Lung (tissue), 16 donors: ENCODE data around the gene SLCO3A1. TPM values are rescaled to one million over a fixed set of nuclear protein-coding genes. Genes with fewer than 3 reads are reported as not detected.

Source experiments
- ATAC-seq: fragments of 200-7000 bp; cut with Tn5 transposase; one replicate; pipeline ENCODE4 v1.9.1; 2020; ENCODE audit warnings: moderate number of reproducible peaks; ENCODE audit not compliant: insufficient read depth, low FRiP score
- DNase-seq, 3 donors: peaks; one replicate each; pipeline ENCODE4 v3.0.0-alpha.2; 2013 to 2017
- H3K27ac ChIP-seq, 2 donors: one replicate each; pipeline ENCODE4 v1.5.1; 2013; ENCODE audit warnings: mild to moderate bottlenecking in 2 of 2, moderate library complexity in 2 of 2, control low read depth in 1 of 2, inconsistent platforms in 1 of 2, low read depth in 1 of 2, low read length in 1 of 2
- H3K27me3 ChIP-seq, 3 donors: one replicate each; pipeline ENCODE4 v1.5.1; 2013; ENCODE audit warnings: low read length in 2 of 3; ENCODE audit not compliant: control insufficient read depth in 3 of 3, insufficient read depth in 3 of 3
- H3K36me3 ChIP-seq, 4 donors: one replicate each; pipeline ENCODE4 v1.5.1; 2013; ENCODE audit warnings: low read length in 4 of 4, mild to moderate bottlenecking in 1 of 4, moderate library complexity in 1 of 4; ENCODE audit not compliant: control insufficient read depth in 4 of 4, insufficient read depth in 4 of 4
- H3K4me1 ChIP-seq, 5 donors: one replicate each; pipeline ENCODE4 v1.5.1; 2013; ENCODE audit warnings: low read length in 5 of 5, mild to moderate bottlenecking in 2 of 5, moderate library complexity in 1 of 5; ENCODE audit not compliant: control insufficient read depth in 5 of 5, insufficient read depth in 5 of 5
- H3K4me3 ChIP-seq: one replicate; pipeline ENCODE4 v1.5.1; 2013; ENCODE audit warnings: mild to moderate bottlenecking, control low read depth, moderate library complexity
- H3K9ac ChIP-seq, 2 donors: one replicate each; pipeline ENCODE4 v1.5.1; 2013; ENCODE audit warnings: low read length in 2 of 2, control low read depth in 1 of 2; ENCODE audit not compliant: insufficient read depth in 1 of 2
- H3K9me3 ChIP-seq, 4 donors: one replicate each; pipeline ENCODE4 v1.5.1; 2013; ENCODE audit warnings: low read length in 3 of 4, mild to moderate bottlenecking in 1 of 4, moderate library complexity in 1 of 4; ENCODE audit not compliant: control insufficient read depth in 4 of 4, insufficient read depth in 3 of 4
- WGBS, 2 donors: extraction: QIAGEN DNeasy Blood & Tissue Kit; methylation state at CpG; one replicate each; pipeline ENCODE4 v1.1.7; 2013; 5-methylcytosine and 5-hydroxymethylcytosine counted together
- long read RNA-seq, 5 donors: transcript quantifications; one replicate each; lab custom pipeline, GENCODE V29; 2026
- polyA plus RNA-seq, 2 donors: library from polyadenylated mRNA; stranded (reverse); fragments of 200-250 nt; gene quantifications; one replicate each; pipeline ENCODE4 v1.2.1, GENCODE V29; 2013
- total RNA-seq, 2 donors: library from RNA; depleted of rRNA in 1 of 2; stranded (reverse); fragments of >200 nt in 1 of 2; gene quantifications; one replicate each; pipeline ENCODE4 v1.2.1, GENCODE V29; 2014 to 2021
- TF ChIP-seq, protein P1 (sequence below): IDR thresholded peaks from 2 replicates; pipeline ENCODE4 v1.5.1; 2012; ENCODE audit warnings: mild to moderate bottlenecking; ENCODE audit errors: control extremely low read depth, extremely low read depth
- donor health status: control.
- donor health status: control.
- donor health status: Bipolar disorder and iron deficiency.
- donor health status: healthy.
- donor health status: DM: yes; HTN: yes; CAD: no.

The SLCO3A1 gene
- total RNA-seq (10 to 100 TPM; 20.5 to 56.3 TPM), polyA plus RNA-seq (10 to 100 TPM; 26.0 to 41.0 TPM)
- long read RNA-seq, donor 1, full-length matches to known transcripts = 6 of 6 reads
- long read RNA-seq, donor 1, partial matches to known transcripts = 0 of 6 reads
- long read RNA-seq, donor 1, other reads (novel, unspliced or antisense) = 0 of 6 reads
- long read RNA-seq, donor 2, partial matches to known transcripts = 0 of 1 reads
- long read RNA-seq, donor 2, other reads (novel, unspliced or antisense) = 0 of 1 reads
- long read RNA-seq, donor 3, partial matches to known transcripts = 0 of 3 reads
- long read RNA-seq, donor 3, other reads (novel, unspliced or antisense) = 0 of 3 reads
- long read RNA-seq, donor 4 = 0 reads
- long read RNA-seq, donor 5, full-length matches to known transcripts = 3 of 3 reads
- long read RNA-seq, donor 5, partial matches to known transcripts = 0 of 3 reads
- long read RNA-seq, donor 5, other reads (novel, unspliced or antisense) = 0 of 3 reads

GRCh38 chr15:91853511-91853947 lies at the start of gene SLCO3A1:
SLCO3A1 (plus strand) TSS chr15:91853708.
- ATAC-seq = peak; percentile 43
- peaks cover 4 to 15% (median 10%) of the 10 kb centered on the region in 5 donors for H3K4me1 ChIP-seq

GRCh38 chr15:91807122-91807521 lies 46.4 kb upstream of the SLCO3A1 start:
- no peaks in the 10 kb centered on the region for H3K27me3 ChIP-seq
- WGBS, 2 donors = 73 to 87% methylated on average over 6 of the region's 6 CpGs
- ATAC-seq = no peak

More at GRCh38 chr15:91853511-91853947, at the start of gene SLCO3A1:
- H3K36me3 ChIP-seq = peaks cover 0 to 1% (median 0%) of the 10 kb centered on the region in 4 donors
- DNase-seq = peak in 2 of 3 donors; percentile 69 to 73
- H3K27ac ChIP-seq = peak within 1 kb of the TSS; percentile 96 to 99
- 1 to 2% methylated on average over 19 to 66 of the region's 67 CpGs for WGBS, 2 donors
- peak within 1 kb of the TSS in 1 of 2 donors; percentile 79 for H3K9ac ChIP-seq
- peak within 1 kb of the TSS; percentile 88 for H3K4me3 ChIP-seq
- H3K9me3 ChIP-seq = no peaks in the 10 kb centered on the region
- no peaks in the 10 kb centered on the region for H3K27me3 ChIP-seq
- TF ChIP-seq, protein P1, sequence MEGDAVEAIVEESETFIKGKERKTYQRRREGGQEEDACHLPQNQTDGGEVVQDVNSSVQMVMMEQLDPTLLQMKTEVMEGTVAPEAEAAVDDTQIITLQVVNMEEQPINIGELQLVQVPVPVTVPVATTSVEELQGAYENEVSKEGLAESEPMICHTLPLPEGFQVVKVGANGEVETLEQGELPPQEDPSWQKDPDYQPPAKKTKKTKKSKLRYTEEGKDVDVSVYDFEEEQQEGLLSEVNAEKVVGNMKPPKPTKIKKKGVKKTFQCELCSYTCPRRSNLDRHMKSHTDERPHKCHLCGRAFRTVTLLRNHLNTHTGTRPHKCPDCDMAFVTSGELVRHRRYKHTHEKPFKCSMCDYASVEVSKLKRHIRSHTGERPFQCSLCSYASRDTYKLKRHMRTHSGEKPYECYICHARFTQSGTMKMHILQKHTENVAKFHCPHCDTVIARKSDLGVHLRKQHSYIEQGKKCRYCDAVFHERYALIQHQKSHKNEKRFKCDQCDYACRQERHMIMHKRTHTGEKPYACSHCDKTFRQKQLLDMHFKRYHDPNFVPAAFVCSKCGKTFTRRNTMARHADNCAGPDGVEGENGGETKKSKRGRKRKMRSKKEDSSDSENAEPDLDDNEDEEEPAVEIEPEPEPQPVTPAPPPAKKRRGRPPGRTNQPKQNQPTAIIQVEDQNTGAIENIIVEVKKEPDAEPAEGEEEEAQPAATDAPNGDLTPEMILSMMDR = no peak

GRCh38 chr15:91813924-91814323 lies 39.6 kb upstream of the SLCO3A1 start:
- TF ChIP-seq, protein P1 = no peak
- H3K36me3 ChIP-seq = no peaks in the 10 kb centered on the region
- ATAC-seq (no peak), DNase-seq (no peak)
- H3K9me3 ChIP-seq = peaks cover 0 to 11% (median 6%) of the 10 kb centered on the region in 4 donors
- no peaks in the 10 kb centered on the region for H3K27me3 ChIP-seq
- H3K9ac ChIP-seq = no peak overlapping the region
- no peak overlapping the region for H3K27ac ChIP-seq
- no peak overlapping the region for H3K4me3 ChIP-seq
- 92 to 100% methylated on average over 2 of the region's 2 CpGs for WGBS, 2 donors
- H3K4me1 ChIP-seq = no peaks in the 10 kb centered on the region

More at GRCh38 chr15:91807122-91807521, 46.4 kb upstream of the SLCO3A1 start:
- H3K36me3 ChIP-seq = no peaks in the 10 kb centered on the region
- H3K4me1 ChIP-seq = peaks cover 0 to 7% (median 0%) of the 10 kb centered on the region in 5 donors
- no peak for DNase-seq
- H3K27ac ChIP-seq = no peak overlapping the region
- H3K4me3 ChIP-seq = no peak overlapping the region
- H3K9me3 ChIP-seq = no peaks in the 10 kb centered on the region
- no peak overlapping the region for H3K9ac ChIP-seq
- TF ChIP-seq, protein P1 = no peak
